IMR-90 (cell line): Measurements from ENCODE around the gene CBX5. TPM values are rescaled to one million over a fixed set of nuclear protein-coding genes. Genes with fewer than 3 reads are reported as not detected.

Experiments used
- ATAC-seq: fragments of 200-7000 bp; cut with Tn5 transposase; 2 replicates; pipeline ENCODE4 v1.9.1; 2020; ENCODE audit warnings: low read depth, mild to moderate bottlenecking, moderate library complexity
- BruUV-seq: library from RNA; stranded (reverse); fragments of 400-500 nt; replicated peaks from 2 replicates; lab custom pipeline; 2021; lab: Mats Ljungman, UMichigan
- CTCF ChIA-PET: fragments of 300-600 bp; formaldehyde crosslinking; extraction: SDS; loops from one replicate; lab custom pipeline; 2021; ENCODE audit warnings: antibody characterized with exemption; lab: Yijun Ruan, JAX
- POLR2A ChIA-PET: fragments of 300-600 bp; sonication (Branson Sonifier 250); formaldehyde crosslinking; loops from one replicate; lab custom pipeline; 2022; ENCODE audit warnings: antibody characterized with exemption; ENCODE audit not compliant: unreplicated experiment; lab: Charles Lee
- DNase-seq: peaks from one replicate; pipeline ENCODE4 v3.0.0; 2013
- H2AFZ ChIP-seq: replicated peaks from 2 replicates; pipeline ENCODE3; 2013; ENCODE audit warnings: low read length, mild to moderate bottlenecking; ENCODE audit not compliant: poor library complexity
- H2AK5ac ChIP-seq: 2 replicates; pipeline ENCODE4 v1.6.1; 2013; ENCODE audit warnings: low read depth, low read length, inconsistent platforms
- H2AK9ac ChIP-seq: replicated peaks from 2 replicates; pipeline ENCODE3; 2013; ENCODE audit warnings: mild to moderate bottlenecking, low read depth, low read length, moderate library complexity; ENCODE audit not compliant: poor library complexity
- H2BK120ac ChIP-seq: 2 replicates; pipeline ENCODE4 v1.6.1; 2013; ENCODE audit warnings: low read depth, low read length, inconsistent platforms
- H2BK15ac ChIP-seq: 3 replicates; pipeline ENCODE4 v1.6.1; 2013; ENCODE audit warnings: low read depth, low read length, inconsistent platforms
- H2BK20ac ChIP-seq: 2 replicates; pipeline ENCODE4 v1.6.1; 2013; ENCODE audit warnings: low read depth, mild to moderate bottlenecking, inconsistent platforms, low read length, moderate library complexity
- H2BK5ac ChIP-seq: 2 replicates; pipeline ENCODE4 v1.6.1; 2013; ENCODE audit warnings: mild to moderate bottlenecking, low read depth, low read length, inconsistent platforms; ENCODE audit not compliant: poor library complexity, severe bottlenecking
- H3K14ac ChIP-seq: replicated peaks from 2 replicates; pipeline ENCODE4 v1.6.1; 2013; ENCODE audit warnings: low read depth, low read length, inconsistent platforms
- H3K18ac ChIP-seq: 2 replicates; pipeline ENCODE4 v1.6.1; 2013; ENCODE audit warnings: low read depth, low read length, control low read depth
- H3K23ac ChIP-seq: 2 replicates; pipeline ENCODE4 v1.6.1; 2013; ENCODE audit warnings: low read depth, low read length, inconsistent platforms
- H3K27ac ChIP-seq: 2 replicates; pipeline ENCODE4 v1.5.1; 2013; ENCODE audit warnings: mild to moderate bottlenecking, control low read depth, low read length; ENCODE audit not compliant: insufficient read depth
- H3K27me3 ChIP-seq: 2 replicates; pipeline ENCODE4 v1.6.1; 2013; ENCODE audit warnings: low read length; ENCODE audit not compliant: control insufficient read depth, insufficient read depth
- H3K36me3 ChIP-seq: 2 replicates; pipeline ENCODE4 v1.6.1; 2013; ENCODE audit warnings: low read length, mixed read lengths; ENCODE audit not compliant: control insufficient read depth, insufficient read depth
- H3K4ac ChIP-seq: 2 replicates; pipeline ENCODE4 v1.6.1; 2013; ENCODE audit warnings: low read depth, low read length, inconsistent platforms
- H3K4me1 ChIP-seq: 2 replicates; pipeline ENCODE4 v1.6.1; 2013; ENCODE audit warnings: low read length, mixed read lengths; ENCODE audit not compliant: control insufficient read depth, insufficient read depth
- H3K4me2 ChIP-seq: 2 replicates; pipeline ENCODE4 v1.6.1; 2013; ENCODE audit warnings: low read depth, mild to moderate bottlenecking, control low read depth, low read length, moderate library complexity
- H3K4me3 ChIP-seq: 2 replicates; pipeline ENCODE4 v1.5.1; 2013; ENCODE audit warnings: low read depth, mild to moderate bottlenecking, control low read depth, low read length, moderate library complexity; ENCODE audit not compliant: insufficient read depth
- H3K56ac ChIP-seq: 2 replicates; pipeline ENCODE4 v1.6.1; 2013; ENCODE audit warnings: low read length, inconsistent platforms; ENCODE audit not compliant: insufficient read depth; ENCODE audit errors: extremely low read depth
- H3K79me1 ChIP-seq, 2 experiments: 2 replicates each; pipeline ENCODE4 v1.6.1; 2013; ENCODE audit warnings: low read length in 2 of 2, inconsistent platforms in 1 of 2, low read depth in 1 of 2
- H3K9ac ChIP-seq: 2 replicates; pipeline ENCODE4 v1.6.1; 2013; ENCODE audit warnings: low read depth, low read length, control low read depth
- H3K9me1 ChIP-seq: 2 replicates; pipeline ENCODE4 v1.6.1; 2013; ENCODE audit warnings: low read length, inconsistent platforms; ENCODE audit not compliant: insufficient read depth
- H3K9me3 ChIP-seq: 2 replicates; pipeline ENCODE4 v1.6.1; 2013; ENCODE audit warnings: low read length; ENCODE audit not compliant: control insufficient read depth, insufficient read depth
- H4K20me1 ChIP-seq: 2 replicates; pipeline ENCODE4 v1.6.1; 2013; ENCODE audit warnings: low read length, inconsistent platforms; ENCODE audit not compliant: insufficient read depth
- H4K5ac ChIP-seq: 2 replicates; pipeline ENCODE4 v1.6.1; 2013; ENCODE audit warnings: mild to moderate bottlenecking, low read depth, low read length, control low read depth
- H4K8ac ChIP-seq, 2 experiments: 2 replicates each; pipeline ENCODE4 v1.6.1; 2013; ENCODE audit warnings: low read depth in 2 of 2, low read length in 2 of 2, control low read depth in 1 of 2, inconsistent platforms in 1 of 2
- H4K91ac ChIP-seq: 2 replicates; pipeline ENCODE4 v1.6.1; 2013; ENCODE audit warnings: low read depth, low read length, inconsistent platforms; ENCODE audit not compliant: insufficient read depth
- CHD1 ChIP-seq: IDR thresholded peaks from 2 replicates; pipeline ENCODE4 v1.6.1; 2012; ENCODE audit warnings: low read depth, low read length, improper control_type of control experiment
- CTCF ChIP-seq: conservative IDR thresholded peaks from 2 replicates; pipeline ENCODE4 v1.5.1; 2012; ENCODE audit warnings: mild to moderate bottlenecking, low read depth, low read length, improper control_type of control experiment
- MAFK ChIP-seq: IDR thresholded peaks from 2 replicates; pipeline ENCODE4 v1.6.1; 2012; ENCODE audit warnings: low read depth, low read length, improper control_type of control experiment
- MXI1 ChIP-seq: IDR thresholded peaks from 2 replicates; pipeline ENCODE4 v1.6.1; 2012; ENCODE audit warnings: low read depth, mild to moderate bottlenecking, low read length, moderate library complexity, borderline replicate concordance
- NFE2L2 ChIP-seq: fragments of 150-350 bp; IDR thresholded peaks from 2 replicates; pipeline ENCODE4 v1.6.1; 2016; ENCODE audit warnings: low read depth, mild to moderate bottlenecking, low read length
- RAD21 ChIP-seq: IDR thresholded peaks from 2 replicates; pipeline ENCODE4 v1.6.1; 2012; ENCODE audit warnings: low read length, improper control_type of control experiment
- RFX5 ChIP-seq: IDR thresholded peaks from 2 replicates; pipeline ENCODE4 v1.8.0; 2012; ENCODE audit warnings: low read depth, mild to moderate bottlenecking, low read length, moderate library complexity
- USF2 ChIP-seq: fragments of 150-350 bp; IDR thresholded peaks from 2 replicates; pipeline ENCODE4 v1.6.1; 2017; ENCODE audit warnings: mild to moderate bottlenecking, antibody characterized with exemption, low read length, low read depth
- WGBS, 2 experiments: methylation state at CpG; one replicate each; pipeline versions ENCODE4 v1.1.5 to v1.1.7; 2013; ENCODE audit warnings: missing lambda C conversion rate in 2 of 2; ENCODE audit not compliant: insufficient read length in 1 of 2; ENCODE audit errors: extremely low coverage in 2 of 2; 5-methylcytosine and 5-hydroxymethylcytosine counted together
- dilution Hi-C: fragments of 300-500 bp; cut with HindIII; formaldehyde crosslinking; loops from one replicate; pipeline ENCODE4 v1.14.3; 2018; ENCODE audit warnings: low sequenced_read_pairs; ENCODE audit not compliant: unreplicated experiment
- in situ Hi-C: fragments of 300-500 bp; cut with MboI; formaldehyde crosslinking; loops from 3 replicates; pipeline ENCODE4 v1.14.3; 2019; ENCODE audit warnings: low sequenced_read_pairs, inconsistent platforms, mixed read lengths
- intact Hi-C: fragments of 100-400 bp; cut with micrococcal nuclease; formaldehyde crosslinking; loops from 2 replicates; pipeline ENCODE4 v1.10.0; 2022
- polyA plus RNA-seq, 3 experiments: library from polyadenylated mRNA; depleted of rRNA; stranded (reverse); fragments of >200 nt; gene quantifications; 2 replicates each; pipeline ENCODE4 v1.2.3, GENCODE V29; 2012; ENCODE audit warnings: low replicate concordance in 1 of 3
- total RNA-seq: library from RNA; depleted of rRNA; stranded (reverse); fragments of >200 nt; gene quantifications from 2 replicates; pipeline ENCODE4 v1.2.3, GENCODE V29; 2012

Gene CBX5
- total and polyA plus RNA-seq, 2 of the 4 experiments (the other 2 are of a cell fraction), result 18.0 to 40.9 TPM

- Histone ChIP-seq H3K18ac (no peak overlapping the region), H4K20me1 (no peaks in the 10 kb centered on the region), H3K4me1 (no peaks in the 10 kb centered on the region), H2BK5ac (no peak overlapping the region), H3K4ac (no peak overlapping the region), H2AFZ (no peak overlapping the region), H3K56ac (no peak overlapping the region), H3K9ac (no peak overlapping the region), H2BK15ac (no peak overlapping the region), H3K14ac (no peak overlapping the region), H4K5ac (no peak overlapping the region), H2BK120ac (no peak overlapping the region), H2AK9ac (no peak overlapping the region), H3K79me1 (peaks cover 17 to 32% of the 10 kb centered on the region in 2 experiments), H3K4me3 (no peak overlapping the region), H3K9me1 (no peaks in the 10 kb centered on the region), H3K4me2 (no peak overlapping the region), H4K8ac (no peak overlapping the region), H3K27me3 (no peaks in the 10 kb centered on the region), H2AK5ac (no peak overlapping the region), H4K91ac (no peak overlapping the region), H3K9me3 (no peaks in the 10 kb centered on the region), H3K27ac (no peak overlapping the region), H3K36me3 (peaks cover 10% of the 10 kb centered on the region), H3K23ac (no peak overlapping the region), H2BK20ac (no peak overlapping the region)
- ChIA-PET POLR2A (no interaction called here), CTCF (interaction anchor here (0.6 kb wide), 1 partner anchor 155 kb away, joined by 3 read pairs; no protein-coding TSS in a partner anchor)
- in situ Hi-C loops, result no loop called here
- no TSS peak for BruUV-seq
- WGBS, 2 experiments, result 100% methylated on average over 1 of the region's 1 CpG; no CpG with 5 or more reads in 1 of the 2 experiments
- dilution Hi-C loops, result no loop called here
- ATAC-seq (no peak), DNase-seq (no peak)
- intact Hi-C loops, result no loop called here
- TF ChIP-seq CHD1, result no peak
- TF ChIP-seq MAFK, result no peak
- TF ChIP-seq RAD21, result no peak
- no peak for TF ChIP-seq NFE2L2
- no peak for TF ChIP-seq CTCF
- TF ChIP-seq USF2, result no peak
- no peak for TF ChIP-seq RFX5
- no peak for TF ChIP-seq MXI1
Observed at GRCh38 chr12:54238531-54238930, 41.4 kb downstream of the CBX5 start.
